H9 (cell line): ENCODE data around the gene SYTL5. TPM values are rescaled to one million over a fixed set of nuclear protein-coding genes. Genes with fewer than 3 reads are reported as not detected.

Experiments
- DNase-seq: peaks from one replicate; pipeline ENCODE4 v3.0.0-alpha.2; 2017
- H2AFZ ChIP-seq: one replicate; pipeline ENCODE4 v1.6.1; 2013; ENCODE audit warnings: mild to moderate bottlenecking, low read length, control low read depth, moderate library complexity
- H2AK5ac ChIP-seq: 2 replicates; pipeline ENCODE4 v1.6.1; 2013; ENCODE audit warnings: low read length, control low read depth, mixed read lengths; ENCODE audit not compliant: insufficient read length
- H2BK120ac ChIP-seq: one replicate; pipeline ENCODE4 v1.6.1; 2013; ENCODE audit warnings: low read depth, mild to moderate bottlenecking, low read length, control low read depth, inconsistent platforms; ENCODE audit not compliant: poor library complexity, severe bottlenecking
- H2BK12ac ChIP-seq: 2 replicates; pipeline ENCODE4 v1.6.1; 2013; ENCODE audit warnings: low read length, control low read depth, mixed read lengths, low read depth; ENCODE audit not compliant: insufficient read length
- H2BK15ac ChIP-seq: 2 replicates; pipeline ENCODE4 v1.6.1; 2013; ENCODE audit warnings: low read depth, low read length, control low read depth
- H2BK20ac ChIP-seq: one replicate; pipeline ENCODE4 v1.6.1; 2013; ENCODE audit warnings: low read depth, mild to moderate bottlenecking, low read length, control low read depth, inconsistent platforms; ENCODE audit not compliant: poor library complexity, severe bottlenecking
- H2BK5ac ChIP-seq: 2 replicates; pipeline ENCODE4 v1.6.1; 2013; ENCODE audit warnings: low read length, control low read depth, mixed read lengths; ENCODE audit not compliant: insufficient read length
- H3K14ac ChIP-seq: 2 replicates; pipeline ENCODE4 v1.6.1; 2013; ENCODE audit warnings: low read length, control low read depth; ENCODE audit not compliant: insufficient read depth
- H3K18ac ChIP-seq: 2 replicates; pipeline ENCODE4 v1.6.1; 2013; ENCODE audit warnings: low read depth, mild to moderate bottlenecking, mixed read lengths, low read length, control low read depth; ENCODE audit not compliant: insufficient read length
- H3K23ac ChIP-seq: 2 replicates; pipeline ENCODE4 v1.6.1; 2013; ENCODE audit warnings: low read length, control low read depth, mixed read lengths, low read depth; ENCODE audit not compliant: insufficient read length
- H3K23me2 ChIP-seq: 2 replicates; pipeline ENCODE4 v1.6.1; 2013; ENCODE audit warnings: low read depth, mild to moderate bottlenecking, mixed read lengths, low read length, control low read depth; ENCODE audit not compliant: insufficient read length, poor library complexity, severe bottlenecking
- H3K27ac ChIP-seq: 2 replicates; pipeline ENCODE4 v1.5.1; 2013; ENCODE audit warnings: low read length, control low read depth, mixed read lengths, low read depth; ENCODE audit not compliant: insufficient read length
- H3K27me3 ChIP-seq: 2 replicates; pipeline ENCODE4 v1.6.1; 2013; ENCODE audit warnings: low read length, control low read depth, inconsistent platforms; ENCODE audit not compliant: insufficient read depth
- H3K4ac ChIP-seq: 2 replicates; pipeline ENCODE4 v1.6.1; 2013; ENCODE audit warnings: low read depth, mild to moderate bottlenecking, control low read depth, inconsistent platforms, low read length, moderate library complexity
- H3K4me1 ChIP-seq: 2 replicates; pipeline ENCODE4 v1.6.1; 2013; ENCODE audit warnings: low read length, control low read depth, inconsistent platforms; ENCODE audit not compliant: insufficient read depth
- H3K4me2 ChIP-seq: 2 replicates; pipeline ENCODE4 v1.6.1; 2013; ENCODE audit warnings: low read length, control low read depth, mixed read lengths; ENCODE audit not compliant: insufficient read length, insufficient read depth
- H3K56ac ChIP-seq: 2 replicates; pipeline ENCODE4 v1.6.1; 2013; ENCODE audit warnings: low read depth, mild to moderate bottlenecking, mixed read lengths, low read length, control low read depth; ENCODE audit not compliant: insufficient read length
- H3K79me1 ChIP-seq: 2 replicates; pipeline ENCODE4 v1.6.1; 2013; ENCODE audit warnings: low read depth, mild to moderate bottlenecking, moderate library complexity, low read length, control low read depth, inconsistent platforms; ENCODE audit not compliant: insufficient read depth, poor library complexity, severe bottlenecking
- H3K79me2 ChIP-seq: 2 replicates; pipeline ENCODE4 v1.6.1; 2013; ENCODE audit warnings: low read length, control low read depth, inconsistent platforms; ENCODE audit not compliant: insufficient read depth
- H3K9ac ChIP-seq: 2 replicates; pipeline ENCODE4 v1.6.1; 2013; ENCODE audit warnings: low read length, control low read depth, mixed read lengths; ENCODE audit not compliant: insufficient read length; ENCODE audit errors: extremely low read depth
- H3K9me3 ChIP-seq: one replicate; pipeline ENCODE4 v1.6.1; 2013; ENCODE audit warnings: low read depth, low read length, inconsistent platforms; ENCODE audit not compliant: control insufficient read depth
- H3T11ph ChIP-seq: one replicate; pipeline ENCODE4 v1.6.1; 2013; ENCODE audit warnings: mild to moderate bottlenecking, low read length, control low read depth, inconsistent platforms
- H4K20me1 ChIP-seq: one replicate; pipeline ENCODE4 v1.6.1; 2013; ENCODE audit not compliant: control insufficient read depth, insufficient read length, insufficient read depth
- H4K5ac ChIP-seq: 2 replicates; pipeline ENCODE4 v1.6.1; 2013; ENCODE audit warnings: low read depth, mild to moderate bottlenecking, mixed read lengths, low read length, control low read depth; ENCODE audit not compliant: insufficient read length
- H4K8ac ChIP-seq: replicated peaks from 2 replicates; pipeline ENCODE4 v1.6.1; 2013; ENCODE audit warnings: low read length, control low read depth, mixed read lengths, low read depth; ENCODE audit not compliant: insufficient read length
- H4K91ac ChIP-seq: 2 replicates; pipeline ENCODE4 v1.6.1; 2013; ENCODE audit warnings: low read depth, mild to moderate bottlenecking, moderate library complexity, mixed read lengths, low read length, control low read depth; ENCODE audit not compliant: insufficient read length
- H3K27ac Mint-ChIP-seq, 3 experiments: 2 replicates in 2 of 3; 3 replicates in 1 of 3; pipeline ENCODE4 v1.8.0; 2020 to 2021; ENCODE audit warnings: mixed read lengths in 3 of 3, mild to moderate bottlenecking in 1 of 3, moderate library complexity in 1 of 3
- H3K27me3 Mint-ChIP-seq: 2 replicates; pipeline ENCODE4 v1.8.0; 2021; ENCODE audit warnings: low read depth, mild to moderate bottlenecking, moderate library complexity, mixed read lengths
- H3K36me3 Mint-ChIP-seq, 3 experiments: 2 replicates in 2 of 3; 3 replicates in 1 of 3; pipeline ENCODE4 v1.8.0; 2020 to 2021; ENCODE audit warnings: low read depth in 3 of 3, mixed read lengths in 3 of 3; ENCODE audit not compliant: insufficient read depth in 1 of 3
- H3K4me1 Mint-ChIP-seq, 2 experiments: 2 replicates each; pipeline ENCODE4 v1.8.0; 2020; ENCODE audit warnings: mixed read lengths in 2 of 2
- H3K4me3 Mint-ChIP-seq, 2 experiments: 2 replicates in 1 of 2; 3 replicates in 1 of 2; pipeline ENCODE4 v1.8.0; 2020 to 2021; ENCODE audit warnings: mild to moderate bottlenecking in 2 of 2, mixed read lengths in 2 of 2, moderate library complexity in 1 of 2
- H3K9me3 Mint-ChIP-seq, 2 experiments: 2 replicates in 1 of 2; 3 replicates in 1 of 2; pipeline ENCODE4 v1.8.0; 2020; ENCODE audit warnings: mild to moderate bottlenecking in 2 of 2, mixed read lengths in 2 of 2, moderate library complexity in 1 of 2
- CTCF ChIP-seq: fragments of 200-600 bp; sonication (generic); conservative IDR thresholded peaks from 3 replicates; pipeline ENCODE4 v1.8.0; 2021; ENCODE audit warnings: antibody characterized with exemption, mild to moderate bottlenecking
- WGBS: extraction: QIAGEN DNeasy Blood & Tissue Kit; methylation state at CpG from one replicate; pipeline ENCODE4 v1.1.7; 2013; ENCODE audit warnings: missing lambda C conversion rate, low lambda C conversion rate, mixed read lengths; ENCODE audit not compliant: insufficient read length; ENCODE audit errors: extremely low coverage; 5-methylcytosine and 5-hydroxymethylcytosine counted together
- total RNA-seq: library from RNA; stranded (reverse); gene quantifications from 2 replicates; pipeline ENCODE4 v1.2.1, GENCODE V29; 2021

The SYTL5 gene
- total RNA-seq, 1 experiment from 2014 or later, result 0.15 TPM

- Histone ChIP-seq H3K79me1 (no peaks in the 10 kb centered on the region), H3K9ac (no peak overlapping the region), H4K20me1 (no peaks in the 10 kb centered on the region), H3T11ph (no peak overlapping the region), H2AK5ac (no peak overlapping the region), H3K14ac (no peak overlapping the region), H3K23me2 (no peaks in the 10 kb centered on the region), H2BK20ac (no peak overlapping the region), H2AFZ (no peak overlapping the region), H3K18ac (no peak overlapping the region), H3K79me2 (no peaks in the 10 kb centered on the region), H4K8ac (no peak overlapping the region), H3K27me3 (no peaks in the 10 kb centered on the region), H4K5ac (no peak overlapping the region), H3K4me1 (peaks cover 4% of the 10 kb centered on the region; the same call in 1 of the 2 replicates), H3K4me2 (no peak overlapping the region), H3K23ac (no peak overlapping the region), H3K27ac (no peak overlapping the region), H2BK120ac (no peak overlapping the region), H3K56ac (no peak overlapping the region), H2BK15ac (no peak overlapping the region), H3K9me3 (peaks cover 6% of the 10 kb centered on the region), H2BK12ac (no peak overlapping the region), H2BK5ac (no peak overlapping the region), H3K4ac (no peak overlapping the region), H4K91ac (no peak overlapping the region)
- Mint-ChIP-seq H3K4me1 (peaks cover 8 to 12% of the 10 kb centered on the region in 2 experiments), H3K27me3 (no peaks in the 10 kb centered on the region), H3K27ac (no peak overlapping the region), H3K36me3 (peaks cover 0 to 3% (median 2%) of the 10 kb centered on the region in 3 experiments; a peak in 4 of 7 replicates), H3K9me3 (peaks cover 52 to 54% of the 10 kb centered on the region in 2 experiments), H3K4me3 (no peak overlapping the region)
- DNase-seq, result peak; percentile 67
- peak; percentile 75 for TF ChIP-seq CTCF
- WGBS, result no CpG with 5 or more reads among the region's 3 CpGs
Measured at GRCh38 chrX:38175139-38175538, 168.8 kb downstream of the SYTL5 start.
